Activated CD4-positive, alpha-beta memory T cell treated with anti-CD3 and anti-CD28 coated beads, Interleukin-2, amount 10 ng/mL, durations not matched to agents 7 days and 5 days (primary cell): ENCODE results near the gene SUFU. TPM values are rescaled to one million over a fixed set of nuclear protein-coding genes. Genes with fewer than 3 reads are reported as not detected.

ENCODE experiments used
- CTCF ChIA-PET: fragments of 350-600 bp; sonication (Branson Sonifier 250); formaldehyde crosslinking; loops from one replicate; lab custom pipeline; 2021; ENCODE audit warnings: antibody characterized with exemption, inconsistent platforms; lab: Charles Lee
- POLR2A ChIA-PET: fragments of 350-600 bp; sonication (Branson Sonifier 250); formaldehyde crosslinking; loops from one replicate; lab custom pipeline; 2021; ENCODE audit warnings: antibody characterized with exemption; lab: Charles Lee
- DNase-seq: peaks from one replicate; pipeline ENCODE4 v3.0.0-alpha.2; 2020
- H3K27ac Mint-ChIP-seq: one replicate; pipeline ENCODE4 v1.8.0; 2021; ENCODE audit warnings: mild to moderate bottlenecking, mixed read lengths
- H3K27me3 Mint-ChIP-seq: one replicate; pipeline ENCODE4 v1.8.0; 2021; ENCODE audit warnings: mixed read lengths
- H3K36me3 Mint-ChIP-seq: one replicate; pipeline ENCODE4 v1.8.0; 2021; ENCODE audit warnings: low read depth, mixed read lengths
- H3K4me1 Mint-ChIP-seq: one replicate; pipeline ENCODE4 v1.8.0; 2021; ENCODE audit warnings: mixed read lengths
- H3K4me3 Mint-ChIP-seq: one replicate; pipeline ENCODE4 v1.8.0; 2021; ENCODE audit warnings: mild to moderate bottlenecking, mixed read lengths
- H3K9me3 Mint-ChIP-seq: one replicate; pipeline ENCODE4 v1.8.0; 2021; ENCODE audit warnings: mixed read lengths
- total RNA-seq, 2 experiments: library from RNA; stranded (reverse); gene quantifications; one replicate each; pipeline ENCODE4 v1.2.3, GENCODE V29; 2021

SUFU gene
- total RNA-seq, 2 experiments from 2014 or later, result 18.0 to 19.6 TPM

- no peaks in the 10 kb centered on the region for H3K27me3 Mint-ChIP-seq
- H3K9me3 Mint-ChIP-seq, result no peaks in the 10 kb centered on the region
- POLR2A ChIA-PET, result interaction anchor here (1.0 kb wide), 1 partner anchor 72 kb away, joined by 3 read pairs; no protein-coding TSS in a partner anchor
- peaks cover 21% of the 10 kb centered on the region for H3K36me3 Mint-ChIP-seq
- H3K27ac Mint-ChIP-seq, result no peak overlapping the region
- DNase-seq, result peak; percentile 30
- H3K4me1 Mint-ChIP-seq, result no peaks in the 10 kb centered on the region
- H3K4me3 Mint-ChIP-seq, result no peak overlapping the region
- CTCF ChIA-PET, result interaction anchor here (1.0 to 2.0 kb wide), 7 partner anchors 11 to 89 kb away, joined by 3 to 8 read pairs (median 4); no protein-coding TSS in a partner anchor
These were observed 92.8 kb downstream of the SUFU start for GRCh38 chr10:102596506-102596971.

- Mint-ChIP-seq H3K9me3 (no peaks in the 10 kb centered on the region), H3K27me3 (no peaks in the 10 kb centered on the region), H3K4me1 (no peaks in the 10 kb centered on the region), H3K36me3 (peaks cover 21% of the 10 kb centered on the region), H3K4me3 (no peak overlapping the region), H3K27ac (no peak overlapping the region)
- no peak for DNase-seq
- ChIA-PET CTCF (interaction anchor here (1.0 to 2.0 kb wide), 6 partner anchors 10 to 34 kb away, joined by 3 to 8 read pairs (median 4); no protein-coding TSS in a partner anchor), POLR2A (interaction anchor here (1.0 kb wide), 1 partner anchor 73 kb away, joined by 3 read pairs; no protein-coding TSS in a partner anchor)
These were observed 93.6 kb downstream of the SUFU start for GRCh38 chr10:102597131-102597991.

- H3K36me3 Mint-ChIP-seq, result peaks cover 21% of the 10 kb centered on the region
- no peak overlapping the region for H3K4me3 Mint-ChIP-seq
- ChIA-PET CTCF (no interaction called here), POLR2A (interaction anchor here (0.5 kb wide), 1 partner anchor 47 kb away, joined by 3 read pairs; no protein-coding TSS in a partner anchor)
- no peak overlapping the region for H3K27ac Mint-ChIP-seq
- H3K9me3 Mint-ChIP-seq, result no peaks in the 10 kb centered on the region
- no peaks in the 10 kb centered on the region for H3K4me1 Mint-ChIP-seq
- no peak for DNase-seq
- H3K27me3 Mint-ChIP-seq, result no peaks in the 10 kb centered on the region
These were observed 94.5 kb downstream of the SUFU start for GRCh38 chr10:102598243-102598642.

GRCh38 chr10:102599565-102600327 is 96.0 kb downstream of the SUFU start:
- H3K27ac Mint-ChIP-seq, result no peak overlapping the region
- H3K9me3 Mint-ChIP-seq, result no peaks in the 10 kb centered on the region
- peaks cover 21% of the 10 kb centered on the region for H3K36me3 Mint-ChIP-seq
- DNase-seq, result no peak
- peaks cover 4% of the 10 kb centered on the region for H3K4me1 Mint-ChIP-seq
- H3K27me3 Mint-ChIP-seq, result no peaks in the 10 kb centered on the region
- POLR2A ChIA-PET, result no interaction called here
- H3K4me3 Mint-ChIP-seq, result no peak overlapping the region
- CTCF ChIA-PET, result no interaction called here

- no peak for DNase-seq
- POLR2A ChIA-PET, result no interaction called here
These were observed 97.0 kb downstream of the SUFU start for GRCh38 chr10:102600816-102601215.

DNA sequence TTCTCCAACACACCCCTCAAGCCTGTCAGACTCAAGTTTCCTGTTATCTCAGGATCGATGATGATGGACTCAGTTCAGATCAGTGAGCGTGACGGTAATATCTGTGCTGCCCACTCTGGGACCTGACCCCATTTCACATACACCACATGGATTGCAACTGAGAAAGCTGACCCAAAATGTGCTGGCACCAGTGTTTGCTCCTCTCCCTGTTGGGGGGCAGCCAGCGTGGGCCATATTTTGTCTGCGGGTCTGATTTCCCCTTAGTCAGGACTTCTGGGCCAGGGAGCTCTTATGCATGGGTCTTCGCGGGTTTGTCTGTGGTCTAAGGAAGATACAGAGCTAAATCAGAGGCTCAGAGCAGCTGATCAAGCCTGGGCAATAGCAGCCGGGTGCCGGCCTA is 97.9 kb downstream of the SUFU start:
- ChIA-PET CTCF (interaction anchor here (0.6 to 1.5 kb wide), 5 partner anchors 10 to 479 kb away, joined by 3 to 5 read pairs (median 3); no protein-coding TSS in a partner anchor), POLR2A (no interaction called here)
- H3K27me3 Mint-ChIP-seq, result no peaks in the 10 kb centered on the region
- no peak overlapping the region for H3K4me3 Mint-ChIP-seq
- no peak overlapping the region for H3K27ac Mint-ChIP-seq
- peaks cover 21% of the 10 kb centered on the region for H3K36me3 Mint-ChIP-seq
- DNase-seq, result no peak
- H3K4me1 Mint-ChIP-seq, result peaks cover 4% of the 10 kb centered on the region
- no peaks in the 10 kb centered on the region for H3K9me3 Mint-ChIP-seq

More at GRCh38 chr10:102600816-102601215, 97.0 kb downstream of the SUFU start:
- H3K27me3 Mint-ChIP-seq, result no peaks in the 10 kb centered on the region
- peaks cover 4% of the 10 kb centered on the region for H3K4me1 Mint-ChIP-seq
- H3K4me3 Mint-ChIP-seq, result no peak overlapping the region
- no peak overlapping the region for H3K27ac Mint-ChIP-seq
- CTCF ChIA-PET, result interaction anchor here (0.6 to 1.0 kb wide), 2 partner anchors 72 to 86 kb away, joined by 3 to 4 read pairs; no protein-coding TSS in a partner anchor
- peaks cover 21% of the 10 kb centered on the region for H3K36me3 Mint-ChIP-seq
- H3K9me3 Mint-ChIP-seq, result no peaks in the 10 kb centered on the region

DNA sequence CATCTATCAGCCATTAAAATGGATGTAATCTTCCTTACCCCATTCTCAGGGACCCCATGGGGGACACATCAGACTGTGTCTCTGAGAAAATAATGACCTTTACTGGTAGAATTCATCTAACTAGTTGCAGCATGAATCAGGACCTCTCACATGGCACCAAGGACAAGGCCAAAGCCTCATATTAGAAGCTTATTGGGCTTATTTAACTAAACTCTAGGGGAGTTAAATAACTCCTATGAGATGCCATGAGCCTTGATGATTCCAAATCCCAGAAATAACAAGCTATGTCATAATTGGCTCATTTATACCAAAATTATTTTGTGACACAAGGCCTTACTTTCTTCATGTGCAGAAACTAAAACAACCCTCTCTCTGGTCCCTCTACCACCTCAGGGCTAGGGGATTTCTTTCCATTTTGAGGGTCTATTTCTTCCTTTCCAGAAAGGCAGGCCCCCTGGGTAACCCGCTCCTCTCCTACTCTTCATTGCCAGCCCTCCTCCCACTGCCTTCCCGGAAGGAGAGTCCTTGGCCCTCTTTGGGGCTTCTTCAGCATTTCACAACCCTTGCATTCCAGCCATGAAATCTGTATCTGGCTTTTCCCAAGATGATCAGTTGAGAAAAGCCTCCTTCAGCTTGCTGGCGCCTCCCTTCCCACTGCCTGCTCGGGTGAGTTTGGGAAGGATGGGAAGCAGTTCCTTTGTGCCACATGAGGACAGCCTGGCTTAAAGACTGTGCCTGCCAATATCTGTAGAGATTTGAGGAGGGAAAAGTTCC is 98.7 kb downstream of the SUFU start:
- POLR2A ChIA-PET, result no interaction called here
- H3K4me1 Mint-ChIP-seq, result peaks cover 4% of the 10 kb centered on the region
- no peak for DNase-seq
- CTCF ChIA-PET, result interaction anchor here (0.8 to 1.5 kb wide), 3 partner anchors 9 to 433 kb away, joined by 3 to 5 read pairs (median 4); no protein-coding TSS in a partner anchor
- no peak overlapping the region for H3K27ac Mint-ChIP-seq
- no peaks in the 10 kb centered on the region for H3K27me3 Mint-ChIP-seq
- H3K36me3 Mint-ChIP-seq, result peaks cover 17% of the 10 kb centered on the region
- no peaks in the 10 kb centered on the region for H3K9me3 Mint-ChIP-seq
- H3K4me3 Mint-ChIP-seq, result no peak overlapping the region

GRCh38 chr10:102603946-102604345 is 100.2 kb downstream of the SUFU start:
- Mint-ChIP-seq H3K9me3 (no peaks in the 10 kb centered on the region), H3K27me3 (no peaks in the 10 kb centered on the region), H3K4me3 (no peak overlapping the region), H3K27ac (no peak overlapping the region), H3K36me3 (peaks cover 11% of the 10 kb centered on the region), H3K4me1 (peaks cover 4% of the 10 kb centered on the region)
- ChIA-PET POLR2A (no interaction called here), CTCF (no interaction called here)
- no peak for DNase-seq

DNA sequence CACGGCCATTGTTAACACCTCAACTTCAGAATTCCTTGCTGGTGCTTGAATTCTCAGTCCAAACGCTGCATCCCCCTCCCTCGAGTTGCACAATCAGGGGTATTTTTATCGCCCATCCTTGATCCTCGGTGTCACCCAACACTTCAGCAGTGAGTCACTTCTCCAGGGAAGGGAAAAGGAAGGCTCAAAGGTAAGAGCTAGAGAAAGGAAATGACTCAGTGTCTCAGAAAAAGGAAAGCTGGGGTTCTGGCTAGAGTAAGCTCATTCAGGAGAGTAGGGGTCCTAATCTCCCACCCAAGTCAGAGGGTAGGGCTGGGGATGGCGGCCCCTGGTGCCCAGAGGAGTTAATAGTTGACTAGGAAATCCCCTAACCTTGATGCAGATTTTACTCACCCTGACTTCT is 100.7 kb downstream of the SUFU start:
- no peak overlapping the region for H3K4me3 Mint-ChIP-seq
- CTCF ChIA-PET, result no interaction called here
- peaks cover 9% of the 10 kb centered on the region for H3K36me3 Mint-ChIP-seq
- peaks cover 7% of the 10 kb centered on the region for H3K4me1 Mint-ChIP-seq
- H3K27ac Mint-ChIP-seq, result no peak overlapping the region
- no peaks in the 10 kb centered on the region for H3K27me3 Mint-ChIP-seq
- no peak for DNase-seq
- H3K9me3 Mint-ChIP-seq, result no peaks in the 10 kb centered on the region
- POLR2A ChIA-PET, result no interaction called here

DNA sequence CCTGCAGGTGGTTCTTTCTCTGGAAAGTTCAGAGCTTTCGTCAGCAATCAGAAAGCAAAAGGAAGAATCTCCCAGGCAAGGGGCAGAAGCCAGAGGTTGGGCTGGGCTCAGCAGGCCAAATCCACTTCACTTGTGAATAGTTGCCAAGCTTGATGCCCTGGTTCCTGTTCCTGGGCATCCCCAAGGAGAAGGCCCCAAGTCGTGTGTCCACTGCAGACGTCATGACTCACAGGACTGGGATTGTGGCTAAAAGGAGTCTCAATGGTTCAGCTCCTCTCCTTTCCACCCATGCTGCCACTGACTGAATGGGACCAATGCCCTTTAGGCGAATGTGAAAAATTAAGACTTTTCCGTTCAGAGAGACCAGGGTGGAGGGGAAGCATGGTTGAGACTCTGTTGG is 101.9 kb downstream of the SUFU start:
- Mint-ChIP-seq H3K4me3 (no peak overlapping the region), H3K27ac (no peak overlapping the region), H3K36me3 (peaks cover 4% of the 10 kb centered on the region), H3K9me3 (no peaks in the 10 kb centered on the region), H3K27me3 (no peaks in the 10 kb centered on the region), H3K4me1 (peaks cover 10% of the 10 kb centered on the region)
- no peak for DNase-seq
- POLR2A ChIA-PET, result no interaction called here
- CTCF ChIA-PET, result no interaction called here

DNA sequence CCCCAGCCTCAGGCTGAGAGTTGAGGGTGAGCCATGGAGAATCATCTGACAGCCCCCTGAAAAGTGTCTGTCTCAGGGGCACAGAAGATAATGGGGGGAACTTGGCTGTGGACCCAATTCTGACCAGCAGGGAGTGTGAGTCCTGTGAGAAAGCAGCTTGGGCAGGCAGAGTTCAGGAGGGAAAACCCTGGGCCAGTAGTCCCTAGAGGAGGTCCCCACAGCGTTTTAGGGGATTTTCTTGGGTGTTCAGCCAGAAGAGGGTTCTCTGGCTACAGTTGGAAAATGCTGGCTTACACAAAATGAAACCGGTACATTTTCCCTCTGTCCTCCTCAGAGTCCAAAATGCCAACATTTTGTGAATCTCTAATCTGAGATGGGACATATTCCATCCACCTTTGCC is 104.7 kb downstream of the SUFU start:
- H3K27me3 Mint-ChIP-seq, result no peaks in the 10 kb centered on the region
- ChIA-PET POLR2A (no interaction called here), CTCF (interaction anchor here (1.0 to 1.2 kb wide), 2 partner anchors 11 to 24 kb away, joined by 3 read pairs; no protein-coding TSS in a partner anchor)
- no peaks in the 10 kb centered on the region for H3K9me3 Mint-ChIP-seq
- no peak overlapping the region for H3K4me3 Mint-ChIP-seq
- H3K4me1 Mint-ChIP-seq, result peaks cover 32% of the 10 kb centered on the region
- H3K36me3 Mint-ChIP-seq, result no peaks in the 10 kb centered on the region
- no peak for DNase-seq
- H3K27ac Mint-ChIP-seq, result no peak overlapping the region

DNA sequence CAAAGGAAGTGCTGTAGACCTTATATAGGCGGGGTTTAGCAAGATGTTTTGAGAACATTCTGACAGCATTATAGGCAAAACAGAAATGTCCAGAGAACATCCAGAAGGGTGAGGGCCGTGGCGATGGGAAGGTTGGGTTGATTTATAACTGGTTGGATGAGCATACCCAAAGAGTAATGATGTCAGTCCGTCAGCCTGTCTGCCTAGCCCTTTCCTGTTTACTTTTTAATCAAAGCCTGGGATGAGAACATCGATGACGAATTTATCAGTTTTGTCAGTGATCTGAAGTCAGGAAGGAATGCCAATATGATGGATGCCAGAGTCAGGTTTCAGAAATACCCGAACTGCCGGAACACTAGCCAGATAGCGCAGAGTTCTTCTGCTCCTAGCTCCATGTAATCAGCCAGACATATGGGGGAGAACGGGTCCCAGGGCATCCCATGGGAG is 106.7 kb downstream of the SUFU start:
- H3K27ac Mint-ChIP-seq, result no peak overlapping the region
- H3K4me1 Mint-ChIP-seq, result peaks cover 32% of the 10 kb centered on the region
- no peak overlapping the region for H3K4me3 Mint-ChIP-seq

More for the DNA sequence above, 106.7 kb downstream of the SUFU start:
- H3K36me3 Mint-ChIP-seq, result no peaks in the 10 kb centered on the region
- ChIA-PET CTCF (no interaction called here), POLR2A (no interaction called here)
- no peaks in the 10 kb centered on the region for H3K27me3 Mint-ChIP-seq
- no peaks in the 10 kb centered on the region for H3K9me3 Mint-ChIP-seq
- DNase-seq, result no peak
